Coronary artery (tissue), 2 donors: Measurements from ENCODE around the gene KANK2.

ENCODE experiments used
- DNase-seq: peaks from one replicate; pipeline ENCODE4 v3.0.0-alpha.2; 2017; ENCODE audit warnings: low spot score
- H3K27ac ChIP-seq, 2 donors: fragments of 200-600 bp; sonication (generic); one replicate each; pipeline ENCODE4 v1.5.1; 2016 to 2019
- H3K4me3 ChIP-seq: fragments of 200-600 bp; sonication (generic); 2 replicates; pipeline ENCODE4 v1.5.1; 2016; ENCODE audit warnings: mild to moderate bottlenecking, moderate library complexity
- CTCF ChIP-seq: fragments of 200-600 bp; sonication (generic); IDR thresholded peaks from one replicate; pipeline ENCODE4 v1.5.1; 2019; ENCODE audit warnings: antibody characterized with exemption

KANK2 gene

GRCh38 chr19:11196406-11197287 is 698 bp downstream of the KANK2 start:
- Histone ChIP-seq H3K4me3 (peak overlapping the region; percentile 99), H3K27ac (peak overlapping the region; percentile 87 to 100)
- DNase-seq, result no peak
- no peak for TF ChIP-seq CTCF

GRCh38 chr19:11195681-11196080 is 1.7 kb downstream of the KANK2 start:
- Histone ChIP-seq H3K27ac (peak overlapping the region; percentile 87 to 100), H3K4me3 (peak overlapping the region; percentile 99)
- TF ChIP-seq CTCF, result no peak
- DNase-seq, result no peak

- TF ChIP-seq CTCF, result no peak
- peak overlapping the region; percentile 99 for H3K4me3 ChIP-seq
- peak overlapping the region; percentile 87 to 100 for H3K27ac ChIP-seq
- no peak for DNase-seq
These were observed 2.4 kb downstream of the KANK2 start for GRCh38 chr19:11194656-11195558.

DNA sequence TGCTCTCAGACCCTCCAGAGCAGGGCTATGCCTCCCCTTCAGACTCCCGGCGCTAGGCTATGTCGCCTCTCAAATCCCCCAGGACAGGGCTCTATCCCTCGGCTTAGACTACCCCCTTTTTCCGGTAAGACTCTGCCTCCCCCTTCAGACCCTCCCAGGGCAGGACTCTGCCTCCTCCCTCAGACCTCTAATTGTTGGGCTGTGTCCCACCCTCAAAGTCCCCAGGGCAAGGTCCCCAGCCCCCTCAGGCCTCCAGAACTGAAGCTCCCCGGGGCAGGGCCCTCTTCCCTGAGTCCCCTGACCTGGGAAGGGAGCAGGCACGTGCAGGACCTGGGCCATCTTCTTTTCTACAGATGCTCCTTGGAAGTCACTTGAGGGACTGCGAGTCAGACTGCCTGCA is 3.2 kb downstream of the KANK2 start:
- H3K27ac ChIP-seq, result peak overlapping the region; percentile 87 to 100

GRCh38 chr19:11192957-11193939 is 4.1 kb downstream of the KANK2 start:
- DNase-seq, result no peak
- TF ChIP-seq CTCF, result no peak
- Histone ChIP-seq H3K4me3 (peak overlapping the region; percentile 99), H3K27ac (peak overlapping the region; percentile 87 to 100)

More for the DNA sequence above, 3.2 kb downstream of the KANK2 start:
- DNase-seq, result no peak
- TF ChIP-seq CTCF, result no peak
- peak overlapping the region; percentile 99 for H3K4me3 ChIP-seq

DNA sequence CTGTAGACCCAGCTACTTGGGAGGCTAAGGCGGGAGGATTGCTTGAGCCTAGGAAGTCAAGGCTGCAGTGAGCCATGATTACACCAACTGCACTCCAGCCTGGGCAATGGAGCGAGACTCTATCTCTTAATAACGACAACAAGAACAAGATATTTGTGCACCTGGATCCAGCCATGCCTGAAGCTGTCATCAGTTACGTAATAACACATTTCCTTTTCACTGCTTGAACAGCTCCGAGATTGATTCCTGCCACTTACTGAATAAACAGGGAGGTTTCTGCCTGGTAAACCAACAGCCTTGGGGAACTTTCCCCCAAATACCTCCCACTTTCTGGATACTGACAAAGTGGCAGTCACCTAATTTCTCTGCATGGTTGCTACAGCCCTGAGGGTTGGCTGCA is 5.4 kb downstream of the KANK2 start:
- peak overlapping the region; percentile 99 for H3K4me3 ChIP-seq
- no peak for TF ChIP-seq CTCF
- peak overlapping the region; percentile 75 to 90 for H3K27ac ChIP-seq
- DNase-seq, result no peak
